HG03432 (cell line): ENCODE measurements around the gene PCDHB10.
"Not testable (repeated sequence)": the region's sequence is repeated elsewhere in the genome, so short reads cannot be mapped to it uniquely, and the experiment has no call there.

Experiments used
- ATAC-seq: cut with Tn5 transposase; IDR thresholded peaks from one replicate; pipeline ENCODE4 v1.9.1; 2021; ENCODE audit warnings: mild to moderate bottlenecking, moderate library complexity; ENCODE audit not compliant: unreplicated experiment

PCDHB10 gene

GRCh38 chr5:141192110-141192725, at the start of gene PCDHB10:
Gene PCDHB10, plus strand, starts transcription at chr5:141192353. Its CDS starts 200 bp downstream, at chr5:141192553.
- ATAC-seq = no peak

DNA sequence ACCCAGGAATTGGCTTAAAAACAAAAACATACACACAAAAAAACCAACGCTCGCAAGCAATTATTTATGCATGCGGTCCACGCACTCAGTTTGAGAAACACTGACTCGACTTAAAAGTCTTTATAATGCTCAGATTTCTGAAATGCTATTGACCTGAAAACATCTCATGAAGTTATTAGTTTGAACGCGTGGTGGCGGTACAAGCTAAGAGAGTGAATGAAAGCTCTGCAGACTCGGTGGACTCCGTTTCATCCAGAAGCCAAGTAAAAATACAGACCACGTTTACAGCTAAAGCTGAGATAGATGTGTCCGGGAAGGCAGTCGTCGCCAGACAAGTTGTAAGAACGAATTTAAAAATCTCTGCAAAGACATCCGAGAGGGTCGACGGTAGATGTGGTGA, 42.3 kb upstream of the PCDHB10 start, which contains the start of gene PCDHB6:
Gene PCDHB6, plus strand, starts transcription at position 246 of the 400 bp plus-strand sequence. CDS start 201 bp downstream, outside the sequence.
- no peak for ATAC-seq

GRCh38 chr5:141150224-141150992, 41.7 kb upstream of the PCDHB10 start:
- no peak for ATAC-seq

DNA sequence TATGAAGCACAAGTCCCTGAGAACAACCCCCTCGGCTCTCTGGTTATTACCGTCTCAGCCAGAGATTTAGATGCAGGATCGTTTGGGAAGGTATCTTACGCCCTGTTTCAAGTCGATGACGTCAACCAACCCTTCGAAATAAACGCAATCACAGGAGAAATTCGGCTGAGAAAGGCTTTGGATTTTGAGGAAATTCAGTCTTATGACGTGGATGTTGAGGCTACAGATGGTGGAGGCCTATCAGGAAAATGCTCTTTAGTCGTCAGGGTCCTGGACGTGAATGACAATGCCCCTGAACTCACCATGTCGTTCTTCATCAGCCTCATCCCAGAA, 41.2 kb upstream of the PCDHB10 start:
- no peak for ATAC-seq

DNA sequence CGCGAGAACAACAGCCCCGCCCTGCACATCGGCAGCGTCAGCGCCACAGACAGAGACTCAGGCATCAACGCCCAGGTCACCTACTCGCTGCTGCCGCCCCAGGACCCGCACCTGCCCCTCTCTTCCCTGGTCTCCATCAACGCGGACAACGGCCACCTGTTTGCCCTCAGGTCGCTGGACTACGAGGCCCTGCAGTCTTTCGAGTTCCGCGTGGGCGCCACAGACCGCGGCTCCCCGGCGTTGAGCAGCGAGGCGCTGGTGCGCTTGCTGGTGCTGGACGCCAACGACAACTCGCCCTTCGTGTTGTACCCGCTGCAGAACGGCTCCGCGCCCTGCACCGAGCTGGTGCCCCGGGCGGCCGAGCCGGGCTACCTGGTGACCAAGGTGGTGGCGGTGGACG, 40.5 kb upstream of the PCDHB10 start:
- not testable (repeated sequence) for ATAC-seq

GRCh38 chr5:141152096-141152495, 40.1 kb upstream of the PCDHB10 start:
- not testable (repeated sequence) for ATAC-seq

DNA sequence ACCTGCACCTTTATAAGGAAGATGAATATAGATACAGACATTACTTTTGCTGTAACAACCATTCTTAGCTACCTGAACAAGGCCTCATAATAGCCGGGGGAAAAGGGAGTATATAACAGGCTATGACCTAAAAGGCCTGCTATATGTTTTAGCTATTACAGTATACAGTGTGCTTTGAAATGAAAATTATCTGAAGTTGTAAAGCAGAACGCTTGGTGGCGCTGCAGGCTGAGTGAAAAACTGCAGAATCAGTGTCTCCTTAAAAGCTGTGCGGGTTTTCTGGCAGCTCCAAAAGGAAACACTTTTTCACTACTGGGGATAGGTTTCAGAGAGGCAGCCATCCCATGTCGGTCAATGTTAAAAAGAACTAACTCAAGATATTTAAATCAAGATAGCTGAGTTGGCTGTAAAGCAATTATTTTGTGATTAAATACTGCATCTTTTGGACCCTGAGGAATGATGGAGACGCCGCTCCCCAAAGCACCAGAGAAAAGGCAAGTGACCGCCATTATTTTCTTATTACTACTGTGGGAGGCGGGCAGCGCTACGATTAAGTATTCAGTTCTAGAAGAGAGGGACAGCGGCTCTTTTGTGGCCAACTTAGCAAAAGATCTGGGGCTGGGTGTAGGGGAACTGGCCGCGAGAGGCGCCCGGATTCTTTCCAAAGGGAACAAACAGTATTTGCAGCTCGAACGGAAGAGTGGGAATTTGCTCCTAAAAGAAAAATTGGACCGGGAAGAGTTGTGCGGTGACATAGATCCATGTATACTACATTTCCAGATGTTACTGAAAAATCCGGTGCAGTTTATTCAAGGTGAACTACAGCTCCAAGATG, 36.4 kb upstream of the PCDHB10 start:
- ATAC-seq = no peak

- not testable (repeated sequence) for ATAC-seq
These were observed 34.8 kb upstream of the PCDHB10 start for GRCh38 chr5:141157356-141157755.

DNA sequence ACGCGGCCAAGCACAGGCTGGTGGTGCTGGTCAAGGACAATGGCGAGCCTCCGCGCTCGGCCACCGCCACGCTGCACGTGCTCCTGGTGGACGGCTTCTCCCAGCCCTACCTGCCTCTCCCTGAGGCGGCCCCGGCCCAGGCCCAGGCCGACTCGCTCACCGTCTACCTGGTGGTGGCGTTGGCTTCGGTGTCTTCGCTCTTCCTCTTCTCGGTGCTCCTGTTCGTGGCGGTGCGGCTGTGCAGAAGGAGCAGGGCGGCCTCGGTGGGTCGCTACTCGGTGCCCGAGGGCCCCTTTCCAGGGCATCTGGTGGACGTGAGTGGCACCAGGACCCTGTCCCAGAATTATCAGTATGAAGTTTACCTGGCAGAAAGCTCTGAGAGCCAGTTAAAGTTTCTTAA, 34.3 kb upstream of the PCDHB10 start:
- ATAC-seq = not testable (repeated sequence)

- ATAC-seq = no peak
These were observed 19.6 kb upstream of the PCDHB10 start, which contains the start of gene PCDHB7 for GRCh38 chr5:141172381-141173204. Gene PCDHB7, plus strand, starts transcription at chr5:141172644. Its CDS starts 192 bp downstream, at chr5:141172836.

- not testable (repeated sequence) for ATAC-seq
These were observed 17.7 kb upstream of the PCDHB10 start for GRCh38 chr5:141174291-141175104.

GRCh38 chr5:141175933-141176332, 16.2 kb upstream of the PCDHB10 start:
- no peak for ATAC-seq

DNA sequence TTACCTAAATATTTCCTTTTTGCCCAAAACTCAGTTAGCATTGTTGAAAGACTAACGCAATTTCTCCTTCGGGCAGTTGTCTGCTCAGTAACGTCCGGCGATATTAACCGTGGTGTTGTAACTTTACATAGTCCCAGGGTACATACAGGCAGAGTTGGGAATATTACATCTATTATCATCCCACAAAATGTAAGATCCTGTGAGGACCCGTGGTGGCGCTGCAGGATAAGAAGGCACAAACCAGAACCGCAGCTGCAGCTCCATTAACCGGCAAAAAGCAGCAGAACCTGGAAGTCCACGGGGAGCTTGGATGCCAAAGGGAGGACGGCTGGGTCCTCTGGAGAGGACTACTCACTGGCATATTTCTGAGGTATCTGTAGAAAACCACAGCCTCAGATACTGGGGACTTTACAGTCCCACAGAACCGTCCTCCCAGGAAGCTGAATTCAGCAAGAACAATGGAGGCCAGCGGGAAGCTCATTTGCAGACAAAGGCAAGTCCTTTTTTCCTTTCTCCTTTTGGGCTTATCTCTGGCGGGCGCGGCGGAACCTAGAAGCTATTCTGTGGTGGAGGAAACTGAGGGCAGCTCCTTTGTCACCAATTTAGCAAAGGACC, 14.5 kb upstream of the PCDHB10 start, which contains the start of gene PCDHB8:
Gene PCDHB8, plus strand, starts transcription at position 214 of the 615 bp plus-strand sequence. Its CDS starts 245 bp downstream, at position 459.
- not testable (repeated sequence) for ATAC-seq

DNA sequence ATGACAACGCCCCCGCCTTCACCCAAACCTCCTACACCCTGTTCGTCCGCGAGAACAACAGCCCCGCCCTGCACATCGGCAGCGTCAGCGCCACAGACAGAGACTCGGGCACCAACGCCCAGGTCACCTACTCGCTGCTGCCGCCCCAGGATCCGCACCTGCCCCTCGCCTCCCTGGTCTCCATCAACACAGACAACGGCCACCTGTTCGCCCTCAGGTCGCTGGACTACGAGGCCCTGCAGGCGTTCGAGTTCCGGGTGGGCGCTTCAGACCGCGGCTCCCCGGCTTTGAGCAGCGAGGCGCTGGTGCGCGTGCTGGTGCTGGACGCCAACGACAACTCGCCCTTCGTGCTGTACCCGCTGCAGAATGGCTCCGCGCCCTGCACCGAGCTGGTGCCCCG, 12.8 kb upstream of the PCDHB10 start:
- ATAC-seq = not testable (repeated sequence)

GRCh38 chr5:141179876-141180275, 12.3 kb upstream of the PCDHB10 start:
- not testable (repeated sequence) for ATAC-seq

- no peak for ATAC-seq
These were observed 11.8 kb upstream of the PCDHB10 start for GRCh38 chr5:141180313-141180712.

GRCh38 chr5:141182248-141182647, 9.9 kb upstream of the PCDHB10 start, which contains the start of gene PCDHB16:
Gene PCDHB16, plus strand, starts transcription at chr5:141182387. Its CDS starts 173 bp downstream, at chr5:141182560.
- no peak for ATAC-seq

DNA sequence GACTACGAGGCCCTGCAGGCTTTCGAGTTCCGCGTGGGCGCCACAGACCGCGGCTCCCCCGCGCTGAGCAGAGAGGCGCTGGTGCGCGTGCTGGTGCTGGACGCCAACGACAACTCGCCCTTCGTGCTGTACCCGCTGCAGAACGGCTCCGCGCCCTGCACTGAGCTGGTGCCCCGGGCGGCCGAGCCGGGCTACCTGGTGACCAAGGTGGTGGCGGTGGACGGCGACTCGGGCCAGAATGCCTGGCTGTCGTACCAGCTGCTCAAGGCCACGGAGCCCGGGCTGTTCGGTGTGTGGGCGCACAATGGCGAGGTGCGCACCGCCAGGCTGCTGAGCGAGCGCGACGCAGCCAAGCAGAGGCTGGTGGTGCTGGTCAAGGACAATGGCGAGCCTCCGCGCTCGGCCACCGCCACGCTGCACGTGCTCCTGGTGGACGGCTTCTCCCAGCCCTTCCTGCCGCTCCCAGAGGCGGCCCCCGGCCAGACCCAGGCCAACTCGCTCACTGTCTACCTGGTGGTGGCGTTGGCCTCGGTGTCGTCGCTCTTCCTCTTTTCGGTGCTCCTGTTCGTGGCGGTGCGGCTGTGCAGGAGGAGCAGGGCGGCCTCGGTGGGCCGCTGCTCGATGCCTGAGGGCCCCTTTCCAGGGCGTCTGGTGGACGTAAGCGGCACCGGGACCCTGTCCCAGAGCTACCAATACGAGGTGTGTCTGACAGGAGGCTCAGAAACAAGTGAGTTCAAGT, 7.9 kb upstream of the PCDHB10 start:
- ATAC-seq = not testable (repeated sequence)
